Measurements from ENCODE around the gene CCSER2.
A peak's percentile ranks its signal among the peaks of the same experiment; 100 is the strongest.
"Not testable (repeated sequence)": the region's sequence is repeated elsewhere in the genome, so short reads cannot be mapped to it uniquely, and the experiment has no call there.

CCSER2 gene

GRCh38 chr10:84310470-84310869 lies 17.9 kb upstream of the CCSER2 start:
- no peak for DNase-seq

- DNase-seq, result no peak
These were observed 16.8 kb upstream of the CCSER2 start for GRCh38 chr10:84311576-84311975.

GRCh38 chr10:84312816-84313215 lies 15.6 kb upstream of the CCSER2 start:
- no peak for DNase-seq

GRCh38 chr10:84314275-84314674 lies 14.1 kb upstream of the CCSER2 start:
- no peak for DNase-seq

- no peak for DNase-seq
These were observed 11.2 kb upstream of the CCSER2 start for GRCh38 chr10:84317174-84317573.

- no peak for DNase-seq
These were observed 6.5 kb upstream of the CCSER2 start for GRCh38 chr10:84321902-84322301.

GRCh38 chr10:84323566-84323965 lies 4.8 kb upstream of the CCSER2 start:
- not testable (repeated sequence) for DNase-seq

- not testable (repeated sequence) for DNase-seq
These were observed 1.4 kb upstream of the CCSER2 start for GRCh38 chr10:84326995-84327394.

- DNase-seq, result peak in 2 of 56 donors; percentile 5 to 36
These were observed 815 bp downstream of the CCSER2 start for GRCh38 chr10:84329196-84329611.

- DNase-seq, result no peak
These were observed 1.7 kb downstream of the CCSER2 start for GRCh38 chr10:84329986-84330651.

- no peak for DNase-seq
These were observed 2.7 kb downstream of the CCSER2 start for GRCh38 chr10:84331091-84331490.

- DNase-seq, result no peak
These were observed 5.6 kb downstream of the CCSER2 start for GRCh38 chr10:84333864-84334451.

- DNase-seq, result no peak
These were observed 6.4 kb downstream of the CCSER2 start for GRCh38 chr10:84334811-84335210.

- no peak for DNase-seq
These were observed 7.1 kb downstream of the CCSER2 start for GRCh38 chr10:84335516-84335915.

- DNase-seq, result no peak
These were observed 8.2 kb downstream of the CCSER2 start for GRCh38 chr10:84336406-84337090.

GRCh38 chr10:84337199-84337598 lies 8.8 kb downstream of the CCSER2 start:
- DNase-seq, result no peak

- DNase-seq, result no peak
These were observed 10.6 kb downstream of the CCSER2 start for GRCh38 chr10:84339025-84339424.

GRCh38 chr10:84340187-84340586 lies 11.8 kb downstream of the CCSER2 start:
- DNase-seq, result no peak

GRCh38 chr10:84340632-84341537 lies 12.5 kb downstream of the CCSER2 start:
- no peak for DNase-seq

GRCh38 chr10:84341538-84341856 lies 13.1 kb downstream of the CCSER2 start:
- DNase-seq, result no peak

GRCh38 chr10:84341983-84342382 lies 13.6 kb downstream of the CCSER2 start:
- no peak for DNase-seq

- no peak for DNase-seq
These were observed 14.2 kb downstream of the CCSER2 start for GRCh38 chr10:84342584-84342983.

Measured in amygdala (tissue), 56 donors.